Gastrocnemius medialis (tissue), 4 donors: ENCODE results near the gene ANKRD33B. TPM values are rescaled to one million over a fixed set of nuclear protein-coding genes. Genes with fewer than 3 reads are reported as not detected.

ENCODE experiments used
- ATAC-seq, 2 donors: fragments of 150-250 bp; one replicate each; pipeline ENCODE4 v1.9.1; 2016
- DNase-seq, 2 donors: peaks; one replicate each; pipeline ENCODE4 v3.0.0-alpha.2; 2019
- H3K27ac ChIP-seq, 4 donors: fragments of 200-600 bp; sonication (generic); 1 replicate in 1 of 4; 2 replicates in 3 of 4; pipeline ENCODE4 v1.5.1; 2016 to 2018; ENCODE audit warnings: mild to moderate bottlenecking in 2 of 4, moderate library complexity in 1 of 4
- H3K27me3 ChIP-seq, 3 donors: fragments of 200-600 bp; sonication (generic) in 2 of 3; 1 replicate in 1 of 3; 2 replicates in 2 of 3; pipeline versions ENCODE4 v1.5.1 to v1.6.0; 2016 to 2019; ENCODE audit warnings: mild to moderate bottlenecking in 1 of 3, moderate library complexity in 1 of 3
- H3K36me3 ChIP-seq, 2 donors: fragments of 200-600 bp; sonication (generic) in 1 of 2; one replicate each; pipeline ENCODE4 v1.5.1; 2017 to 2018
- H3K4me1 ChIP-seq, 2 donors: fragments of 200-600 bp; sonication (generic) in 1 of 2; one replicate each; pipeline ENCODE4 v1.5.1; 2016 to 2017; ENCODE audit warnings: mild to moderate bottlenecking in 2 of 2
- H3K4me3 ChIP-seq, 4 donors: fragments of 200-600 bp; sonication (generic) in 3 of 4; 1 replicate in 1 of 4; 2 replicates in 3 of 4; pipeline ENCODE4 v1.5.1; 2016 to 2019; ENCODE audit warnings: mild to moderate bottlenecking in 2 of 4
- H3K9me3 ChIP-seq, 3 donors: fragments of 200-600 bp; sonication (generic) in 2 of 3; 1 replicate in 1 of 3; 2 replicates in 2 of 3; pipeline ENCODE4 v1.5.1; 2016 to 2019
- POLR2A ChIP-seq, 2 donors: fragments of 450-650 bp; IDR thresholded peaks; one replicate each; pipeline ENCODE4 v1.6.1; 2017; ENCODE audit warnings: antibody characterized with exemption in 2 of 2, mild to moderate bottlenecking in 2 of 2, moderate library complexity in 2 of 2
- in situ Hi-C, 4 donors: fragments of 200-750 bp; cut with MboI; loops; one replicate each; pipeline versions ENCODE4 v1.15.0 to v1.8.0; 2017; ENCODE audit warnings: low sequenced_read_pairs in 4 of 4
- intact Hi-C: fragments of 100-400 bp; cut with DNase I; formaldehyde crosslinking; loops from one replicate; pipeline ENCODE4 v1.15.1; 2023; ENCODE audit warnings: low total_unique reads
- total RNA-seq, 4 donors: library from RNA; depleted of rRNA; stranded (reverse); fragments of >200 nt; gene quantifications; one replicate each; pipeline versions ENCODE4 v1.1.0 to v1.2.3, GENCODE V29; 2016
- TF ChIP-seq, protein P1 (sequence below), 5 experiments: fragments of 450-650 bp in 3 of 5; fragments of 200-600 bp in 2 of 5; sonication (generic) in 2 of 5; IDR thresholded peaks in 4 of 5; conservative IDR thresholded peaks in 1 of 5; 1 replicate in 4 of 5; 2 replicates in 1 of 5; pipeline ENCODE4 v1.5.1; 2016 to 2019; ENCODE audit warnings: antibody characterized with exemption in 5 of 5, mild to moderate bottlenecking in 3 of 5, moderate library complexity in 3 of 5

Gene ANKRD33B
- total RNA-seq, 4 donors from 2014 or later, result 2.2 to 38.9 (median 15.1) TPM

DNA sequence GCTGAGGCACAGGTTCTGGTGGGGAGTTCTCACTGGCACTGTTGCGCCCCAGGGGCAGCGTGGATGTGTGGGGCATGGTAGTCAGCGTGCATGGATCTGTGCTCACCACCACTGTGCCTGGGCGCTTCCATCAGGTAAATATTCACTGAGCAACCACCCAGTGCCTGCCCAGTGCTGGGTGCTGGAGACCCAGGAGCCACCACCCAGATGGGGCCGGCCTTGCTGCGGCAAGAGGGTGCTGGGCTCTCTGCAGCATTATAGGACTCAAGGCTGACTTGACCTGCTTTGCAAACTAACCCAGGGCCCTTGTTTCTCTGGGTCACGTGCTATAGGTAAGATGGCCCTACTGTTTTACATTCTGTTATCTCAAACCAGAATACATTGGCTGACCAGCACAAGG is 136.6 kb downstream of the ANKRD33B start:
- in situ Hi-C loops (no loop called here), intact Hi-C loops (no loop called here)
- no peak overlapping the region for H3K4me3 ChIP-seq
- H3K9me3 ChIP-seq, result no peaks in the 10 kb centered on the region
- no peak for DNase-seq
- H3K4me1 ChIP-seq, result peaks cover 0 to 2% of the 10 kb centered on the region in 2 donors
- no peak for ATAC-seq
- no peak for TF ChIP-seq POLR2A (IDR thresholded peaks at IDR 0.05)
- TF ChIP-seq, protein P1, sequence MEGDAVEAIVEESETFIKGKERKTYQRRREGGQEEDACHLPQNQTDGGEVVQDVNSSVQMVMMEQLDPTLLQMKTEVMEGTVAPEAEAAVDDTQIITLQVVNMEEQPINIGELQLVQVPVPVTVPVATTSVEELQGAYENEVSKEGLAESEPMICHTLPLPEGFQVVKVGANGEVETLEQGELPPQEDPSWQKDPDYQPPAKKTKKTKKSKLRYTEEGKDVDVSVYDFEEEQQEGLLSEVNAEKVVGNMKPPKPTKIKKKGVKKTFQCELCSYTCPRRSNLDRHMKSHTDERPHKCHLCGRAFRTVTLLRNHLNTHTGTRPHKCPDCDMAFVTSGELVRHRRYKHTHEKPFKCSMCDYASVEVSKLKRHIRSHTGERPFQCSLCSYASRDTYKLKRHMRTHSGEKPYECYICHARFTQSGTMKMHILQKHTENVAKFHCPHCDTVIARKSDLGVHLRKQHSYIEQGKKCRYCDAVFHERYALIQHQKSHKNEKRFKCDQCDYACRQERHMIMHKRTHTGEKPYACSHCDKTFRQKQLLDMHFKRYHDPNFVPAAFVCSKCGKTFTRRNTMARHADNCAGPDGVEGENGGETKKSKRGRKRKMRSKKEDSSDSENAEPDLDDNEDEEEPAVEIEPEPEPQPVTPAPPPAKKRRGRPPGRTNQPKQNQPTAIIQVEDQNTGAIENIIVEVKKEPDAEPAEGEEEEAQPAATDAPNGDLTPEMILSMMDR (IDR thresholded peaks at IDR 0.05 in 4 of 5, conservative IDR thresholded peaks at IDR 0.05 in 1 of 5), result no peak
- H3K27ac ChIP-seq, result no peak overlapping the region
- H3K27me3 ChIP-seq, result no peaks in the 10 kb centered on the region
- no peaks in the 10 kb centered on the region for H3K36me3 ChIP-seq

DNA sequence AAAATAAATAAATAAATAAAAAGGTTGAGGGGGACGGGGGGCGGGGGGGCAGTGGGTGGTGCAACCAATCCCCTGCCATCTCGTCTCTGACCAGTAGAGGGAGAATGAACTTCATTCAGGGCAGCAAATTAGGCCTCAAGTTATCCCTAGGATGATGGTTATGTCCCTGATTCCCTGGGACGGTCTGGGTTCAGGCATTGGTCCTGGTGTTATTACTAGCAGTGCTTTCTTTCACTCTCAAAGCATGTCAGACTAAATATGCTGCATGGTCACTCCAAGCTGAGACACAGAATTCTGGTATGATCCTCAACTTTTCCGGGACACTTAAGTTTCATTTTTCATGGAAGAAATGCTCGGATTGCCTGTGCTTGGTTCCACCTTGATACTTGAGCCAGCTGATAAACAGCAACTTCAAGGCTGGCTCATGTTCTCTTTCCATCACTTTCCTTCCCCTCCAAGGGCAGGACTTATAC is 137.7 kb downstream of the ANKRD33B start:
- H3K4me3 ChIP-seq, result no peak overlapping the region
- H3K27ac ChIP-seq, result no peak overlapping the region
- H3K9me3 ChIP-seq, result no peaks in the 10 kb centered on the region
- H3K4me1 ChIP-seq, result peaks cover 0 to 2% of the 10 kb centered on the region in 2 donors
- DNase-seq (no peak), ATAC-seq (no peak)
- intact Hi-C loops, result no loop called here
- H3K27me3 ChIP-seq, result no peaks in the 10 kb centered on the region
- in situ Hi-C loops, result no loop called here
- H3K36me3 ChIP-seq, result no peaks in the 10 kb centered on the region
- TF ChIP-seq, protein P1 (IDR thresholded peaks at IDR 0.05 in 4 of 5, conservative IDR thresholded peaks at IDR 0.05 in 1 of 5), result peak in 2 of 5 experiments; percentile 48 to 52
- no peak for TF ChIP-seq POLR2A (IDR thresholded peaks at IDR 0.05)

DNA sequence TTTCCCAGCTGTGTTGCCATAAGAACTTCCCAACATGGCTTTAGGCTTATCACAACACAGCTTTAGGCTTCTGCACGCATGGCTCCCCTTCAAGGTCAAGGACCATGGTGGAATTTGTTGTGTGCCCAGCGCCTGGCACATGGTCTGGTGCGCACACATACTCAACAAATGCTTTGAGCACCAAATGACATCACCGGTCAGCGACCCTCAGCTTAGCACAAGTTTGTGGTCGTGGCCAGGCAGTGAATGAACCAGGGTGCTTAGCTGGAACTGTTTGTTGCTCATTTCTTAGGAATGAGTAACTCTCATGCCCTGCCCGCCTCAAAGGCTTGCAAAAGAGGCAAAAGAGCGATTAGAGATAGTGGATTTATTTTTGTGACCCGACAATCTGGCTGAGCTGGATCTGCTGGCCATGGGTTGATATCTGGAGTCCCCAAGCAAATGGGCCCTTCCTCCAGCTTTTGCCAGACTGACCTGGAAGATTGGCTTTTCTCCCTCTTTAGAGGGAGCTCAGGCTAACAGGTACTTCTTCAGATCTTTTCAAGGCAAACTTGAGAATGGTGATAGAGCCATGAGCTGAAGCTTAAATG is 138.3 kb downstream of the ANKRD33B start:
- Histone ChIP-seq H3K27ac (no peak overlapping the region), H3K27me3 (no peaks in the 10 kb centered on the region), H3K9me3 (no peaks in the 10 kb centered on the region), H3K4me3 (no peak overlapping the region), H3K36me3 (no peaks in the 10 kb centered on the region), H3K4me1 (peaks cover 0 to 2% of the 10 kb centered on the region in 2 donors)
- ATAC-seq (no peak), DNase-seq (no peak)
- TF ChIP-seq, protein P1 (IDR thresholded peaks at IDR 0.05 in 4 of 5, conservative IDR thresholded peaks at IDR 0.05 in 1 of 5), result no peak
- no peak for TF ChIP-seq POLR2A (IDR thresholded peaks at IDR 0.05)
- intact Hi-C loops, result no loop called here
- in situ Hi-C loops, result no loop called here

DNA sequence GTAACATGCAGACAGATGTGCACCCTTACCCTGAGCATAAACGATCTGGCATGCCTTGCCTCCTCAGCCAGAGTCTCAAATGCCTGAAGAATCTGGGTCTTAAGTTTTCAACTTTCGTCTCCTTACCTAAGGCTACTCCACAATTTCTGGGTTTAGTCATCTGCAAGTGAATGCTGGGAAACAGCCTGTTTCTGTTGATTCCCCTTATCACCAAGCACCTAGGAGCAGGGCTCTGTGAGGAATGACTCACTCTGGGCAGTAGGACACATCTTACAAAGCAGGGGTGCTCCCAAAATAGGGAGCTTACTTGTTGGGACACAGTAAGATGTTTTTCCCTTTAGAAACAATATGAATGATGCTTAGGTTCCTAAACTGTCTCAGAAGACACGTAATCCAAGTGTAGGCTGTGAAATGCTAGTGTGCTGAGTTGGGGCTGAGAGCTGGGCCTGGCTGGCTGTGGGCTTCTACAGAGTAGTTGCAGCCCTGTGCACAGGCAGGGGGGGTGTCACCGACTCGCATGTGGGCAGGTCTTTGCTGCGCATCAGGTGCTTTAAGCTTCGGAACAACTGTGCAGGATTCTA is 139.1 kb downstream of the ANKRD33B start:
- no peak for TF ChIP-seq POLR2A (IDR thresholded peaks at IDR 0.05)
- Histone ChIP-seq H3K4me1 (peaks cover 0 to 2% of the 10 kb centered on the region in 2 donors), H3K27ac (no peak overlapping the region), H3K27me3 (no peaks in the 10 kb centered on the region), H3K4me3 (no peak overlapping the region), H3K9me3 (no peaks in the 10 kb centered on the region), H3K36me3 (no peaks in the 10 kb centered on the region)
- DNase-seq, result no peak
- in situ Hi-C loops (no loop called here), intact Hi-C loops (no loop called here)
- ATAC-seq, result no peak

DNA sequence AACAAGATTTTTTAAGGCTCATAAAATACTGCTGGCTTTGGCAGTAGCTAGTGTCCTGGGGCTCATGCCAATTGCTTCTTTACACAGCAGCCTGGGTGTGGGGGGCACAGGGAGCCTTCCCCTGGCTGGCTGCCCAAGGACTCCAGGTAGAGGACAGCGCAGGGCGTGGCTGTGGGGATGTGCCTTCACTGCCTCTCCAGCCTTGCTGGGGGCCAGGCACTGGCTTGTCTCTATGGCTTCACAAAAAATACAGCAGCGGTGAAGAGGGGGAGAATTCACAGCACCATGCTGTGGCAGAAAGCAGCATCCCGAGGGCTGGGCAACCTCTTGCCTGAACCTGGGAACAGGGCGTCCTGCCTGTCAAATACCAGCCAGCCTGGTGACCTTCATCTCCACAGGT is 139.8 kb downstream of the ANKRD33B start:
- in situ Hi-C loops (no loop called here), intact Hi-C loops (no loop called here)
- Histone ChIP-seq H3K36me3 (no peaks in the 10 kb centered on the region), H3K4me3 (no peak overlapping the region), H3K27ac (no peak overlapping the region), H3K27me3 (no peaks in the 10 kb centered on the region), H3K4me1 (peaks cover 0 to 2% of the 10 kb centered on the region in 2 donors), H3K9me3 (no peaks in the 10 kb centered on the region)
- ATAC-seq (no peak), DNase-seq (no peak)
- no peak for TF ChIP-seq POLR2A (IDR thresholded peaks at IDR 0.05)
- TF ChIP-seq, protein P1 (IDR thresholded peaks at IDR 0.05 in 4 of 5, conservative IDR thresholded peaks at IDR 0.05 in 1 of 5), result no peak
